VCaP (cell line): Measurements from ENCODE around the gene EPS8L3.

Experiments used
- H3K27ac ChIP-seq: fragments of 450-650 bp; 2 replicates; pipeline ENCODE4 v1.5.1; 2017
- TF ChIP-seq, protein P1 (sequence below): fragments of 450-650 bp; conservative IDR thresholded peaks from 2 replicates; pipeline ENCODE4 v1.5.1; 2017; ENCODE audit warnings: mild to moderate bottlenecking, moderate library complexity

Gene EPS8L3

DNA sequence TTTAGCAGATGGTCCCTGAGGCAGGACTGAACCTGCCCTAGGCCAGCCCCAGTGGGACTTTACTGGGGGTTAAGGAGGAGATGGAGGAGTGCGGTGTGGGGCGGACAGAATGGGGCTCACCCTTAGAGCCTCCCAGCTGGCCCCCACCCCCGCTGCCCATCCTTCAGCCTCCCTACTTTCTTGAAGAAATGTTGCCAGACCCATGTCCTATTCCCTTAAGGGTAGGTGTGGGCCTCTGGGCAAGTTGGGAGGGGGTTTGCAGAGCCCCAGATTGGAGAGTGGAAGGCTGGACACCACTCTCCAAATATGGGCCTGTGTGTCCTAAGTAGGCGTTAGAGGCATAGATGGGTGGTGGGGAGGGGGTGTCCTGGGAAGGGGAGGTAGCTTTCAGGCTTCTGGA lies 19.2 kb upstream of the EPS8L3 start:
- peak overlapping the region; percentile 32 for H3K27ac ChIP-seq
- TF ChIP-seq, protein P1, sequence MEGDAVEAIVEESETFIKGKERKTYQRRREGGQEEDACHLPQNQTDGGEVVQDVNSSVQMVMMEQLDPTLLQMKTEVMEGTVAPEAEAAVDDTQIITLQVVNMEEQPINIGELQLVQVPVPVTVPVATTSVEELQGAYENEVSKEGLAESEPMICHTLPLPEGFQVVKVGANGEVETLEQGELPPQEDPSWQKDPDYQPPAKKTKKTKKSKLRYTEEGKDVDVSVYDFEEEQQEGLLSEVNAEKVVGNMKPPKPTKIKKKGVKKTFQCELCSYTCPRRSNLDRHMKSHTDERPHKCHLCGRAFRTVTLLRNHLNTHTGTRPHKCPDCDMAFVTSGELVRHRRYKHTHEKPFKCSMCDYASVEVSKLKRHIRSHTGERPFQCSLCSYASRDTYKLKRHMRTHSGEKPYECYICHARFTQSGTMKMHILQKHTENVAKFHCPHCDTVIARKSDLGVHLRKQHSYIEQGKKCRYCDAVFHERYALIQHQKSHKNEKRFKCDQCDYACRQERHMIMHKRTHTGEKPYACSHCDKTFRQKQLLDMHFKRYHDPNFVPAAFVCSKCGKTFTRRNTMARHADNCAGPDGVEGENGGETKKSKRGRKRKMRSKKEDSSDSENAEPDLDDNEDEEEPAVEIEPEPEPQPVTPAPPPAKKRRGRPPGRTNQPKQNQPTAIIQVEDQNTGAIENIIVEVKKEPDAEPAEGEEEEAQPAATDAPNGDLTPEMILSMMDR: no peak

GRCh38 chr1:109782514-109782913 lies 18.8 kb upstream of the EPS8L3 start:
- peak overlapping the region; percentile 32 for H3K27ac ChIP-seq
- TF ChIP-seq, protein P1: no peak

- TF ChIP-seq, protein P1: no peak
These were observed 18.1 kb upstream of the EPS8L3 start for GRCh38 chr1:109781806-109782205.

GRCh38 chr1:109780982-109781381 lies 17.3 kb upstream of the EPS8L3 start:
- H3K27ac ChIP-seq: peak overlapping the region; percentile 32; the same call in 1 of the 2 replicates

More at GRCh38 chr1:109781806-109782205, 18.1 kb upstream of the EPS8L3 start:
- H3K27ac ChIP-seq: peak overlapping the region; percentile 32

GRCh38 chr1:109777980-109778625 lies 14.4 kb upstream of the EPS8L3 start:
- no peak overlapping the region for H3K27ac ChIP-seq
- TF ChIP-seq, protein P1: no peak

More at GRCh38 chr1:109780982-109781381, 17.3 kb upstream of the EPS8L3 start:
- TF ChIP-seq, protein P1: no peak

- TF ChIP-seq, protein P1: no peak
- H3K27ac ChIP-seq: no peak overlapping the region
These were observed 13.7 kb upstream of the EPS8L3 start for GRCh38 chr1:109777436-109777835.

DNA sequence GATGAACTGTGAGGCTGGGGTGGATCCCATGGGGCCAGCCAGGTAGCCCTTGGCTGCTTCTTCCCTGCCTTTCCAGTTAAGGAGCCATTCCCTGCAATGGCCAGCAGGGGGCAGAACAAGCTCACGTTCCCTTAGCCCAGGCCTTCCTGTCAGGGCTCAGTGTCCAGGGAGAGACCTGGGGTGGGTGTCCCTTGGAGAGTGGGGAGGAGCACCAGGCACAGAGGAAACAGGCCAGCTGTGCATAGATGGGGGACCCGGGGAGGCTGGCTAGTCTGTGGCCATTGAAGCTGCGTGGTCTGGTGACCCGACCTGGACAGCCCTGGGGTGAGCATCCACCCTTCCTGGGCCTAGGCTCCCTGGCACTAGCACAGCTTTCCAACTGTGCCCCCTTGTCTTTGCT lies 13.2 kb upstream of the EPS8L3 start:
- TF ChIP-seq, protein P1: peak; percentile 90
- no peak overlapping the region for H3K27ac ChIP-seq
